ENCODE measurements around the gene SPSB1.

Gene SPSB1

DNA sequence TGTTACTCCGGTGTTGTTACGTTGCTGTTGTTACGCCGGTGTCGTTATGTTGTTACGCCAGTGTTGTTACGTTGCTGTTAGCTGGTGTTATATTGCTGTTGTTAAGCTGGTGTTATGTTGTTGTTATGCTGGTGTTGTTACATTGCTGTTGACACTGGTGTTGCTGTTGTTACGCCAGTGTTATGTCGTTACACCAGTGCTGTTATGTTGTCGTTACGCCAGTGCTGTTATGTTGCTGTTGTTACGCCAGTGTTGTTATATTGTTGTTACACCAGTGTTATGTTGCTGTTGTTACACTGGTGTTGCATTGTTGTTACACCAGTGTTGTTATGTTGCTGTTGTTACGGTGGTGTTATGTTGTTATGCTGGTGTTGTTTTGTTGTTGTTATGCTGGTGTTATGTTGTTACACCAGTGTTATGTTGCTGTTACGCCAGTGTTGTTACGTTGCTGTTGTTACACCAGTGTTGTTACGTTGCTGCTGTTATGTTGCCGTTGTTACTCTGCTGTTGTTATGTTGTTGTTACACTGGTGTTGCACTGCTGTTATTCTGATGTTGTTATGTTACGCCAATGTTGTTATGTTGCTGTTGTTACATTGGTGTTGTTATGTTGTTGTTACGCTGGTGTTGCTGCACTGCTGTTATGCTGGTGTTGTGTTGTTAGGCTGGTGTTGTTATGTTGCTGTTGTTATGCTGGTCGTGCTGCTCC lies 32.5 kb upstream of the SPSB1 start:
- DNase-seq = no peak

- DNase-seq = no peak
Observed at GRCh38 chr1:9261496-9261895, 31.2 kb upstream of the SPSB1 start.

DNA sequence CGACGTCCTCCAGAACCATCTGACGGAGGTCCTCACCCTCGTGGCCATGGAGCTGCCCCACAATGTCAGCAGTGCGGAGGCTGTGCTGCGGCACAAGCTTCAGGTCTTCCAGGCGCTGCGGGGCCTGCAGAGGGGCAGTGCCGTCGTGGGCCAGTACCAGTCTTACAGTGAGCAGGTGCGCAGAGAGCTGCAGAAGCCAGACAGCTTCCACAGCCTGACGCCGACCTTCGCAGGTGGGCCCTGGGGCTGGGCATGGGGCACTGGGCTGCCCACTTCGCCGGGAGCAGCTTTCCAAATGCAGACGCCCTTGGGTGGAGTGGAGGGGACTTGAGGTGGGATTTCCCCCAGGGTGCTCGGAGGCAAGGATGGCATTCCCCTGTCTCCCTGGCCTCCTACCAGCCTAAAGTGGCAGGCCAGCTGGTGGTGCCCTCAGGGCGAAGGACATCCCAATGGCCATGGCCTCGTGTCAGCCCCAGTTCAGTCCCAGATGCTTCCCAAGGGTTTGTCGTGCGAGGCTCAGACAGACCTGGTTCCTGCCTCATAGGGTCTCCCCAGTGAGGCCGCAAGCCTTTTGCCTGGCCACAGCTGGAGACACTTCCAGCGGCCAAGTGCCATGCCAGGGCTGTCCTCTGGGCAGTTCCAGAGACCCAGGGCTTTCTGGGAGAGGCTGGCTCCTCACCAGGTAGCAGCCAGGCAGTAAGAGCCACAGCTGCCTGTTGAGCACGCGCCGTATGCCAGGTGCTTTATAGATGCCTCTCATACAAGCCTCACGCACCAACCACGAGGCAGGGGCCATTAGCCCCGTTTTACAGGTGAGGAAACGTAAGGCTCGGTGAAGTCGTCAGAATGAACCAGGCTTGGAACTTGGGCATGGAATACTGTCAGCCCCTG lies 30.4 kb upstream of the SPSB1 start:
- no peak for DNase-seq

GRCh38 chr1:9263276-9263855 lies 29.3 kb upstream of the SPSB1 start:
- DNase-seq = no peak

- no peak for DNase-seq
Observed at GRCh38 chr1:9263984-9264872, 28.5 kb upstream of the SPSB1 start.

- no peak for DNase-seq
Observed at GRCh38 chr1:9265037-9265436, 27.7 kb upstream of the SPSB1 start.

DNA sequence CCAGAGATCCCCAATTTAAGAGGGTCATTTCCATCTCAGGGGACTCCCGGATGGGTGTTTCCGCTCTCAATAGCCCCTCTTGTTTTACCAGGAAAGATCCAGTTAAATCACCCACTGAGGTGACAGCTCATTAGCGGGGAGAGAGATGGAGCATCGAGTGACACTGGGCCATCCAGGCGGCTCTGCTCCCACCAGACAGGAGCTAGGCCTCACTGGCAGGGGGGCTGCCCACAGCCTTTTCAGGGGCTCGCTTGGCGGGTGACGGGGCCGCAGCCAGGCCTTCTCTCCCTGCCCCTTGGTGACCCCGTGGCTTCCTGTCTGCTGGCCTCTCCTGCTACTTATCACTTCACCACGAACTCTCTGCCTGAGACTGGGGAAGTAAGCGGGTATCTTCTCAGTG lies 26.7 kb upstream of the SPSB1 start:
- DNase-seq = no peak

- DNase-seq = no peak
Observed at GRCh38 chr1:9267352-9267686, 25.4 kb upstream of the SPSB1 start.

- DNase-seq = no peak
Observed at GRCh38 chr1:9267827-9268581, 24.7 kb upstream of the SPSB1 start.

DNA sequence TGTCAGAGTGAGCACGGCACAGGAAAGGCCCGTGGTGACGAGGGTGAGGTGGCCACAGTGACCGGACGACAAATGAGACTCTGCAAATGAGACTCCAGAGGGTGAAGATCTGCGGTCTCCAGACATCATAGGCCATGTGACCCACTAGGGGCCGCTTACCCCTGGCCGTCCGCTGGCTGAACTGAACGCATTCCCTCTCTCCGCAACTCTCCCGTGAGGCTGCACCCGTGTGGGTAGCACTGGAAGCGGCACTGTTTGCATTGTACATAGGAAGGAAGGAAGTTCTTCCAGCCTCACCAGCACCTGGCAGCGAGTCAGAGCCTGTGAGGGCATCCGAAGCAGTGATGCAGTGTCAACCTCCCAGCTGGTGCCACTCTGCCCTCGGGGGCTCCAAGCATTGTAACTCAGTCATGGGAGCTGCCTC lies 23.6 kb upstream of the SPSB1 start:
- DNase-seq = no peak

- no peak for DNase-seq
Observed at GRCh38 chr1:9269721-9270120, 23.0 kb upstream of the SPSB1 start.

GRCh38 chr1:9270290-9270883 lies 22.3 kb upstream of the SPSB1 start:
- DNase-seq = no peak

DNA sequence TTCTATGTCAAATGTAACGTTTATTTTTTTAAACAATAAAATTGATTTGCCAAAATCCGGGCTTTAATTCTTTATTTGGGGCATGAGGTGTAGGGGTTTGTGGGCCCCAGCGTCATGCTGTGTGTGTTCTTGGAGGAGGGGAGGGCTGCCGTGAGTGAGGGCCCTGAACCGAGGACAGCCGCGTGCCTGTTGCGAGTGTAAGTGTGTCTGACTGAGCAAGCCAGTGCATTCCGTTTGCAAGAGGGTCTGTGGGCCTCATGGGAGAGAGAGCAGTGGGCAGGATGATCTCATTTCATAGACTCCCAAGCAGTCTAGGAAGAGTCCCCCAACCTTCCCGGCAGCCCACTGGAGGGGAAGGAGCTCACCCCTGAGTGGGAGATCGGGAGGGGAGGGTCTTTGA lies 21.4 kb upstream of the SPSB1 start:
- no peak for DNase-seq

DNA sequence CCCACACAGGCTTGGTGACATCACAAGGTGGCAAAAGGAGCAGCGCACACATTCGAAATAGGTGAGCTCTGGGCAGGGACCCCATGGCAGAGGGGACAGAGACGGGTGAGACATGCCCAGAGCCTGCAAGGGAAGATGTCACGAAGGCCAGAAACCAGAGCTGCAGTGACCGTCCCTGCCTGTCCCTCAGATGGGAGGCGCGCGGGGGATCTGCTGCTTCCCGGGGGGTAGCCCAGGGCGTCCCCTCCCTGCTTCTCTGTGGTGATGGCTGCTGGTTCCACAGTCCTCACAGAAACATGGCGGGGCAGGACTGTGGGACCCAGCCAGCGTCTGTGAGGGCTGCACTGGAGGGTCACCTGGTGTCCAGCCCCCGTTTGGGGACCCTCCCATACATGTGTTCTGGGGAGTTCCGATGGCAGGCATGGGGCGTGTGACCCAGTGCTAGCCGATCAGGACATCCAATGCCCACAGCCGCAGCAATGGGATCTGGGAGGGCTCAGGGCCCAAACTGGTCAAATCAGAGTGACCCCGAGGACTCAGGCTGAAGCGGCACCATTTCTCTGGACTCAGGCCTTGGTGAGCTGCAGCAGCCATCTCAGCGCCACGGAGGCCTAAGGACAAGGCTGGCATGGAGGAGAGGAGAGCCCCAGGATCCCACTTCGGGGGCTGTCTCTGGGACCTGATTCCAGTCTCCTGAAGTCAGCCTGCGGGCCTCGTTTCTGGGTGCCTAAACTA lies 20.7 kb upstream of the SPSB1 start:
- DNase-seq = no peak

GRCh38 chr1:9273177-9273576 lies 19.5 kb upstream of the SPSB1 start:
- DNase-seq = no peak

DNA sequence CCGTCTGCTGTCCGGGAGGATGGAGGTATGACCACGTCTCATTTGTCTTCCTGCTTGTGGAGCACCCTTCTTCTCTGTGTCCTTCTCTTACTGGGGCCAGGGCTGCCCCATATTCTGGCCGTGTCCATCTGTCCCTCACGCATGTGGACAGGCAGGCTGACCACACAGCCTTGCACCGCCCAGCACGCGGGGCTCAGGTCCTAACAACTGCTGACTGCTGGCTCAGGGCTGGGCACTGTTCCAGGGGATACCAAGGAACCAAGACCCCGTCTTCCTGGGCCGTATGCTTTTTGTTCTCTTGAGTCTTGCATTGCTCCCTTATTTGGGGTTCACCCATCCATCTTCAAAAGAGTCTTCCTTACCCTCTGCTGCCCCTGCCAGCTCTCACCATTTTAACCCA lies 17.5 kb upstream of the SPSB1 start:
- DNase-seq = no peak

- DNase-seq = peak; percentile 75
Observed at GRCh38 chr1:9275567-9276034, 17.1 kb upstream of the SPSB1 start.

DNA sequence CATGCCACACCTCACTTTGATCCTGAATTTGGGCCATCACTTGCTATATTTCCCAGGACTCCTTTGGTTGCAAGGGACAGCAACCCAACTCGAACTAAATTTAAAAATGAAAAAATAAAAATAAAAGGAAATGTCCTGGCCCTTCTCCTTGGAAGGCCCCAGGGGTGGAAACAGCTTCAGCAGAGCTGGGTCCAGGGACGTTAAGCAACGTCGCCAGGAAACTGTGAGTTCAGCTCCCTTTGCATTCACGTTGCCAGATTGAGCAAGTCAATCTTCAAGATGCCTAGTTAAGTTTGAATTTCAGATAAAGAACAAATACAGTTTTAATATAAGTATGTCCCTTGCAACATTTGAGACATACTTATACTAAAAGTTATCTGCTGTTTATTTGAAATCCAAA lies 14.6 kb upstream of the SPSB1 start:
- no peak for DNase-seq

DNA sequence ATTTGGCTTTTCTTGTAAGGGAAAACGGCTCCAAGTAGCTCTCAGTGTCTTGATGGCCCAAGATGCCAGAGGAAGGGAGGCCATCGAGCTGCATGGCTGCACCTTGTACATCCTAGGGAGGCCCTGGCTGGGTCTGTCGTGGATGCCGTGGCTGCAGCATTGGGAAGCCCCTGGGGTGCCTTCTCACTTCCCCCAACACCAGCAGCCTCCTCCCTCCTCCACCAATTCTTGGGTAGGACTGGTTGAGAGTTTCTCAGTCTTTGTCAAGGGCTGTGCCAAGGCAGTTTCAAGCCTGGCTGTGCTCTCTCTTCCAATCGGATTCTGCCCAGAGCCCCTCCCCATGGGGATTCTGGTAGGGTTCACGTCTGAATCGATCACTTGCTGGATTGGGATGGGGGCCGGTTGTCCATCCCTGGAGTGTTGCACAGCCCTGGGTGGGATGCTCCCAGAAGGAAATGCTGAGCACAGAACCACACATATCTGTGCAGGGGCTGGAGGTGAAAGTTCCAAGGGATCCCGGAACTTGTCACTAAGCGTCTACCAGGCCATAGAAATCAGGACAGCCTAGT lies 14.0 kb upstream of the SPSB1 start:
- DNase-seq = no peak

DNA sequence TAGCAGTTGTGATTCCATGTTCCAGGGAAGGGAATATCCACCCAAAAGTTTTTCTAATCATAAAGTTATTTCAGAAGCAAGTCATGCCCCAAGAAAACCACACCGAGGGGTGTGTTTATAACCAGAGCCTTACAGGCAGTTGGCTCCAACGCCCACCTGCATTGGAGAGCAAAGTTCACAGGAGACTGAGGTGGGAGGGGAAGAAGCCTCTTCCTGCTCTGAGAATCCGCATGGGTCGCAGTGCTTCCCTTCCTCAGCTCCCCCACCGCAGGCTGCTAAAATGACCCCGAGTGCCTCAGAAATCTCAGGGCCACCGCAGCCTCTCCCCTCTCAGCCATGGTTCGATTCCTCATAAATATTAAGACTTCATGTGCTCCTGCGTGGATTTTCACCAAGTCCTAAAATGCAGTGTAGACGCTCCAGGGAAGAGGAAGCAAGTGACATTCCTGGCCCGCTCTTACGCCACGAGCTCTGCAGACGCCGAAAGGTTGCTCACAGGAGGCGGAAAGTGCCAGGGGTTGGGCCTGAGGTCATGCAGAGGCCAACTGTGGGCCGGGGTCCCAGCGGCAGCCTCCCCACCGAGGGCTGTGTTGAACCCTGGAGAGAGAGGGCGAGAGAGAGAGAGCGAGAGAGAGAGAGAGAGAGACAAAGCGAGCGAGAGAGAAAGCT lies 13.4 kb upstream of the SPSB1 start:
- no peak for DNase-seq

Measured in OCI-M1 (cell line).